NOMO-1 treated with DMSO at 0.1 percent for 48 hours (cell line): ENCODE data around the gene ARHGEF9.
"Not testable (repeated sequence)": the region's sequence is repeated elsewhere in the genome, so short reads cannot be mapped to it uniquely, and the experiment has no call there.

Source experiments
- DNase-seq: peaks from one replicate; lab custom pipeline; 2025; ENCODE audit not compliant: unreplicated experiment; lab: John Stamatoyannopoulos, UW

The ARHGEF9 gene

DNA sequence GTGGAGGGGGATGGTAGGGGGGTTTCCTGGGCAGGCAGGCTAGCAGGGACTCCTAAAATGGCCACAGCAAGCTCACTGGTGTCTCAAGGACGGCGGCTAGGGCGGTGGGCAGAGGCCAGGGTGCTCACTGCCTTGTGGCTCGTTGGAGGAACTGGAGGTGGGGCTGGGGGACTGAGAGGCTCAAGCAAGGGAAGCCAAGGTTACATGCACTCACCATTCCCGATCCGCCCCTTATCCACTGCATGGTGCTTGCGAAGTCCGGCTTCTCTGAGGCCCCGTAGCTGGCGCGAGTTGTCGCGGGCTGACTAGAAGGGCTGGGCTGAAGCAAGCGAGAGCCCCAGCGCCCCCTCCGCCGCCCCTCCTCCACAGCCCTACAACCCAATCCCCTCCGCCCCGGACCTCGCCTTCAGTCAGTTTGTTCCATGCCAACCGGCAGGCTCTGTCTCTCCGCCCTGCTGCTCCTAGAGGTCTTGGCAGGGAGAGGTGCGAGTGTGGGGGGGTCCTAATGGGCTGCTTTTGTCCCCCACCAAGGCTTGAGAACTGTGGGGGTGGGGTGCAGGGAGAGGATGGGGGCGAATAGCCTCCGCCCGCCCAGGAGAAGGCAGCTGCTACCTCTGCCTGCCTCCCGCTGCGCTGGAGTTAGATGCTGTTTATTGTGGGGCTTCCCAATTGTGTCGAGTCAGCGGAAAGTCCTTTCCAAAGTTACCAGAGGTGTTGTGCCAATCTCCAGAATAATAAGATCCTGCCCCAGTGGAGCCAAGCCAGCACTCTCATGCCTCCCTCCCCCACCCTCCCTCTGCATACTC lies at the start of gene ARHGEF9:
ARHGEF9 (minus strand) TSS at position 313 of the 806 bp plus-strand sequence; CDS start at position 244, 69 bp downstream.
- DNase-seq, result no peak

DNA sequence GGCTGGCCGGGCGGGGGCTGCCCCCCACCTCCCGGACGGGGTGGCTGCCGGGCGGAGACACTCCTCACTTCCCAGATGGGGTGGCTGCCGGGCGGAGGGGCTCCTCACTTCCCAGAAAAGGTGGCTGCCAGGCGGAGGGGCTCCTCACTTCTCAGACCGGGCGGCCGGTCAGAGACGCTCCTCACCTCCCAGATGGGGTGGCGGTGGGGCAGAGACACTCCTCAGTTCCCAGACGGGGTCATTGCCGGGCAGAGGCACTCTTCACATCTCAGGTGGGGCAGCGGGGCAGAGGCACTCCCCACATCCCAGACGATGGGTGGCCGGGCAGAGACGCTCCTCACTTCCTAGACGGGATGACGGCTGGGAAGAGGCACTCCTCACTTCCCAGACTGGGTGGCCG lies 40.4 kb upstream of the ARHGEF9 start:
- not testable (repeated sequence) for DNase-seq

DNA sequence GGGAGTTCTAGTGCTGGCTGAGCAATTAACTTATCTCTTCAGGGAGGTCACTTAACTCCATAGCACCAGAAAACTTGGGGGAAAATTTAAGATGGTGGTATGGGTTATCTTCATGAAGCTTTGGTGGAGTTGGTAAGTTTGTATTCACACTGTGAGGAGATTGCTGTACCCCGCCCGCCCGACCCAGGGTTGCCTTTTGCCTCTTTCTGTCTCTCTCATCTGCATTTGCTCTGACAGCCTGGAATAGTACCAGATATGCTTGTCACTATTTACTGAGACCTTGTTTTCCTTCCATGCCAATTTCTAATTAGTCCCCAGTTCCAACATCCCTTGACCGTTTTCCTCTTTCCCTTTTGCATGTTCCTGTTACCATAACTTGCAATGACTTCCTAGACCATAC lies 33.1 kb upstream of the ARHGEF9 start:
- DNase-seq, result no peak

DNA sequence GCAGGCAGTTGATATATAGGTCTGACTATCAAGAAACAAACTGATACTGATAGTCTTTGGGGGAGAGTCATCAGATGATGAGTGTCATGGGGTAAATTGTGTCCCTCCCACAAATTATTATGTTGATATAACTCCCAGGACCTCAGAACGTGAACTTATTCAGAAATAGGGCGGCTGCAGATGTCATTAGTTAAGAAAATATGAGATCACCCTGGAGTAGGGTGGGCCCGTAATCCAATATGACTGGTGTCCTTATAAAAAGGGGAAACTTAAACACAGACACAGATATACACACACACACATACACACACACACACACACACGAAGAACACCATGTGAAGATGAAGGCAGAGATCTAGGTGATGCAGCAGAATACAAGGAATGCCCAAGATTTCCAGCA lies 32.7 kb upstream of the ARHGEF9 start:
- DNase-seq, result no peak

DNA sequence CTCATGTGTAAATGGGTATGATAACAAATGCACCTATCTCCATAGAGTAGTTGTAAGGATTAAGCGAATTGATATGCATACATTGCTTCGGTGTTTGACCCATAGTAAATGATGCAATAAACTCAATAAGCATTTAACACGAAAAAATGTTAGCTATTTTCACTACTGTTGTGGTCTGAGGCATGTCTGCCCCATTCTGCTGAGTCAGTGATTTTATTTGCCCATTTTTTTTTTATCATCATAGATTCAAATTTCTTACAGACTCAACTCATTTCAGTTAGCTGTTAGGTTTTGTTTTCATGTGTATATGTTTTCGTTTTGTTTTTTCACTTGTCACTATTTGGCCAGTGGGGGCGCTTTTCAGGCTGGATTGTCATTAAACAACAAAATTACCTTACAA lies 27.8 kb upstream of the ARHGEF9 start:
- no peak for DNase-seq

DNA sequence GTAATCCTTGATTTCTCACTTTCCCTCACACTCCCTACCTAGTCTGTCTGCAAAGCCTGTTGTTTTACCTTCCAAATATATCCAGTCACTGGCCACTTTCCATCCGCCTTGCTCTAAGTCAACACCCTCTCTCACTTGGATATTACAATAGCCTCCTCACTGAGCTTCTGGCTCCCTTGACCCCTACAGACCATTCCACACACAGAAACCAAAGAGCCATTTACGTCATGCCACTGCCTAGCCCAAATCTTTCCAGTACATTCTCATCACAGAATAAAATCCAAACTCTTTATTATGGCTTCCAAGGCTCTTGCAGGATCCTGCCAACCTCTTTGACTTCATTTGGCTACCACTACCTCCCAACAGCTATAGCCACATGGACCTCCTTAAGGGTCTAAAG lies 25.7 kb upstream of the ARHGEF9 start:
- no peak for DNase-seq

DNA sequence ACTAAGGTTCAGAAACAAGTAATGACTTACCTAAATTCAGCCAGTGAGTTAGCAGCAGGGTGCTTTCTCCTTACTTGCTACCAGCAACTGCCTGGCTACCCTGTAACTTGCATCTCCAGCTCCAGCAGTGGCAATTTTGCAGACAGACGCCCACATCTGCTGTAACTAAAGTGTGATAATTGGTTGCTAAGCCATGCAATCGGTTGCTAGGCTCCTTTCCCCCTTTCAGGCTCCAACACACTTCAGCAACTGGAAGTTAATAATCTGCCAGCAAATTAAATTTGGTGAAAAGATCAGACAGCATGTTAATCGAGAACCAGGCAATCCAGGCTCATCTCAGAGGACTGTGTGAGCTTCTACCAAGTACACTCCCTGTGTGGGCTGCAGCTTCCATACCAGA lies 24.2 kb upstream of the ARHGEF9 start:
- no peak for DNase-seq

DNA sequence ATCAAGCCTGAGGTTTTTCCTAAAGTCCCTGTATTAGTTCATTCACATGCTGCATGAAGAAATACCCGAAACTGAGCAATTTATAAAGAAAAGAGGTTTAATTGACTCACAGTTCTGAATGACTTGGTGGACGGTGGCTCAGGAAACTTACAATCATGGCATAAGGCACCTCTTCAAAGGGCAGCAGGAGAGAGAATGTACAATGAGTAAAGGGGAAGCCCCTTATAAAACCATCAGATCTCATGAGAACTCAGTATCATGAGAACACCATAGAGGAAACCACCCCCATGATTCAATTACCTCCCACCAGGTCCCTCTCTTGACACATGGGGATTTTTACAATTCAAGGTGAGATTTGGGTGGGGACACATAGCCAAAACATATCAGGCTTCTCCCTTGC lies 10.4 kb upstream of the ARHGEF9 start:
- not testable (repeated sequence) for DNase-seq

DNA sequence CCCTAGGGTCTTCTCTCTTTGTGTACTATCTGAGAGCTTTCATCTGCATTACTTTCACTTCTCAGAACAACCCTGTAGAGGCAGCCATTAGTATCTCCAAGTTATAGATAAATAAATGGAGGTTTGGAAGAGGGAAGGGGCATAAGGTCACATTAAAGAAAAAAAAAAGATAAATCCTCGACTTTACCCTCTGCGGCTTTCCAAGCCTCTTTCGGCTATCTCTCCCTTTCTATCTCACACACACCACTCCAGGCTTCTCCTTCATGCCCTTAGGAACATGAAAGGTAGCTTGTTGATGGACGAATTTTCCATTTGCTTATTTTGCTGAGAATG lies 660 bp upstream of the ARHGEF9 start:
- no peak for DNase-seq

DNA sequence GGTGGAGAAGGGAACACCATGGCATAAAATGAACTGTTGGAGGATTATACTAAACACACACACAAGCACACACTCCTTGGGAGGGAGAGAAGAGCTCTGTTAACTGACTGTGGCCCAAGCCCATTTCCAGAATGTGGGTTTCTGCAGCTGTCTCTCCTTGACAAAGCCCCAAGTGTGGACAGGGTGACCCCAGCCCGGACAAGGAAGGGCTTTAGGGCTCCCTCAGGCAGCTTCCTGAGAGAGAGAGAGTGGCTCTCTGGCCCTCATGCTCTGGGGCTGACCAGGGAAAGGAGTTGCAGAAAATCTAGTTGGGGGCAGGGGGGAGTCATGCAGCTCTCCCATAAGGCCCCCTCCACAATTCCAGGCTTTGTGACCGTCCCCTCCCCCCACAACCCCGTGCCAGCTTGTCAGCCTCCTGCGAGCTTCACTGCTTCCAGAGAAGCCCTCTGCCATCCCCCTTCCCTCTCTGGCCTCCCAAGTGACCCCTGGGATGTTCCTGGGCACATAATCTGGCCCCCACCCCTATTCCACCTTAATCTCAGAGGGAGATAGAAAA lies 590 bp downstream of the ARHGEF9 start:
- no peak for DNase-seq

DNA sequence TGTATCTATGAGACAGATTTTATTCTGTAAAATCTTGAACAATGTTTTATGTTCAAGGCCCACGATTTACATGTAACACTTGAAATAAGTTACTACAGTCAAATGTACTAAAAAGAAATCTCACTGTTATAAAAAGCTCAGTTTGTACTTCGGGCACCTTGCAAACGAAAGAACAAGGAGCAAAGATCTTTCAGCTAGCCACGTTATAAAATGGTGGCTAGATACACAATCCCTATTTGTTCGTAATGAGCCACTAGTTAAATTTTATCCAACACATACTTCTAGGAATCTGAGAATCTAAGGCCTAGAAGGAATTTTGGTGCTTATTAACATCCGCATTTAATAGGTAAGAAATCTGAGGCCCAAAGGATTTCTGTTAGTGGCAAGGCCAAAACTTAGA lies 2.5 kb downstream of the ARHGEF9 start:
- DNase-seq, result no peak

DNA sequence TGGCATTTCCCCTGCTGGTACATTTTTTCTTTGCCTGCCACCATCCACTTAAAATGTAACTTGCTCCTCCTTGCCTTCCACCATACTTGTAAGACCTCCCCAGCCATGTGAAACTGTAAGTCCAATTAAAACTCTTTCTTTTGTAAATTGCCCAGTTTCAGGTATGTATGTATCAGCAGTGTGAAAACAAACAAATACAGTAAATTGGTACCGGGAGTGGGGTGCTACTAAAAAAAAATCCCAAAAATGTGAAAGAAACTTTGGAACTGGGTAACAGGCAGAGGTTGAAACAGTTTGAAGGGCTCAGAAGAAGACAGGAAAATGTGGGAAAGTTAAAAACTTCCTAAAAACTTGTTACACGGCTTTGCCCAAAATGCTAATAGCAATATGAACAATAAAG lies 16.3 kb downstream of the ARHGEF9 start:
- DNase-seq, result no peak

DNA sequence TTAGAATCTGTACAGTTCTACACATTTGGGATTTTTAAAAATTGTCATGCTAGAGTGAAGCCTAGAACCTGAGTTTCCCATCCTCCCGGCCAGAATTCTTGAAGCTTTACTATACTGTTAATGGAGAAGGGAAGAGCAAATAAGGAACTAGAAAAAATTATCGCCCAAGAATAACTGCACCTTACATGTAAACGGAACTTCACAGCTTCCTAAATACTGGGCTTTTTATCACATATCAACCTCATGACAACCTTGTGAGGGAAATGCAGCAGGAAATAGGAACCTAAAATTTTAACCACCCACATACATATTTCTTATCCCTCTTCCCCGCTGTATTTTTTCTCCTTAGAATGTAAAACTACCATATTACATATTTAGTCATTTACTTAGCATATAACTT lies 19.3 kb downstream of the ARHGEF9 start:
- DNase-seq, result peak; percentile 35

DNA sequence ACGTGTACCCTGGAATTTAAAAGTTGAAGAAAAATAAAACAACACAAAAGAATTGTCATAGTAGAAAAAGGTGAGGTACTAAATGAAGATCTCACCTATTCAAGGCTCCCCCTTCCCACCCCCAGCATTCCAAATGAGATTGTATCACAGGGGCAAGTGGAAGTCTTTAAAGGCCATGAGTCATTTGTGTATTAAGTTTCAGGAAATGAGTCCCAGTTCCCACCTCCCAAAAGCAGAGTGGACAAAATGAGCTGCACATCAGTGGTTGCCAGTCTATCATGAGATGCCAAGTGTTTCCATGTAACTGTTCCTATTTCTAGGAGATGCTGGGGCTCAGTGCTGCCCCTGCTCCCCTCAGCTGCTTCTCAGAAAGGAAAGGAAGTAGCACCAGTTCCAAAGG lies 20.1 kb downstream of the ARHGEF9 start:
- DNase-seq, result no peak

DNA sequence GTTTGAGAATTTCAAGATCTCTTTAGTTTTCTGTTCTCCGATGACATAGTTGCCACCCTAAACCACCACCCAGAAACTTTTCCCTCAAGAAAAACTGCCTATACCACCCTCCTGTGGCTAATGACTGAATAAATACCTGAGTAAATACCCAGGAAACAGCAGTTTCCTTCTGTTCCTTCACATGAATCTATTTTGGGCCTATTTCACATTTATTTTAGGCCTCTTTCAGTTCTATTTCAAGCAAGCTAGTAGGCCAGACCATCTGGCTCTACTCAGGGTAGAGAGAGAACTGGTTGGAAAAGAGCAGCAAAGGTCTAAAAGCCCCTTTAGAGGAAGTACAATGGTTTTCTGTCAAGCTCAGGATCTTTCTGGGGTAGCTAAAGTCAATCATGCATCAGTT lies 23.4 kb downstream of the ARHGEF9 start:
- DNase-seq, result peak; percentile 8

DNA sequence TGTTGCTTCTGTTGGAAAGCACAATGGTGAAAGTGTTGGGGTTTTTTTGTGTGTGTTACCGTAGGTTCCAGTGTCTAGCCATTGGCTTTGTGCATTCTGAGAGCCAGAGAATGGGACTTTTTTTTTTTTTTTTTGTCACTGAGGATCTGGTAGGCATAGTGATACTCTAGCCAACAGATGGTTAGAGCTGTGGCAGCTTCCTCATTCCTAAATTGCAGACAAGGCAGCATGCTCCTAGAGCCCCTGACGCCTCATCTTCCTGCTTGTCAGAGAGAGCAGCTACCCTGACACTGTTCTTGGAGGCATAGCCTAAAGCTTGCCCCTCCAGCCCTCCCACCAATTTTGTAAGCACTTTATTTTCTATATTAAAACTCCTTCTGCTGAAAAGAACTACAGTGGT lies 27.0 kb downstream of the ARHGEF9 start:
- peak; percentile 14 for DNase-seq

DNA sequence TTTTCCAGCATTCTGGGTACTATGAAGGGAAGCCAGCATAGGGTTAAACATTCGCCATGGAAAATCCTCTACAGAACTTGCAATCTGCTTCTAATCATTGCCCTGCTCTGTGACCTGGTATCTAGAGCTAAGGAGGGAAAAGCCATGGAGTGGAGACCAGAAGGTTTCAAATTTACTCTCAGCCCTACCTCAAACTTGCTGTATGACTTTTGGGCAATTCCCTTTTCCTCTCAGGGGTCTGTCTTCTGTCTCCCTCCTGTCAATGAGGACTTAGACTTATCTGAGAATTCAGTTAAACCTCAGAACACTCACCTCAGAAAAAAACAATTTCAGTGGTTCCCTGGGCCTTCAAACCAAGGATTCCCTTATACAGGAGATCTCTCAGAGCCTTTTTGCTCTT lies 29.1 kb downstream of the ARHGEF9 start:
- no peak for DNase-seq

DNA sequence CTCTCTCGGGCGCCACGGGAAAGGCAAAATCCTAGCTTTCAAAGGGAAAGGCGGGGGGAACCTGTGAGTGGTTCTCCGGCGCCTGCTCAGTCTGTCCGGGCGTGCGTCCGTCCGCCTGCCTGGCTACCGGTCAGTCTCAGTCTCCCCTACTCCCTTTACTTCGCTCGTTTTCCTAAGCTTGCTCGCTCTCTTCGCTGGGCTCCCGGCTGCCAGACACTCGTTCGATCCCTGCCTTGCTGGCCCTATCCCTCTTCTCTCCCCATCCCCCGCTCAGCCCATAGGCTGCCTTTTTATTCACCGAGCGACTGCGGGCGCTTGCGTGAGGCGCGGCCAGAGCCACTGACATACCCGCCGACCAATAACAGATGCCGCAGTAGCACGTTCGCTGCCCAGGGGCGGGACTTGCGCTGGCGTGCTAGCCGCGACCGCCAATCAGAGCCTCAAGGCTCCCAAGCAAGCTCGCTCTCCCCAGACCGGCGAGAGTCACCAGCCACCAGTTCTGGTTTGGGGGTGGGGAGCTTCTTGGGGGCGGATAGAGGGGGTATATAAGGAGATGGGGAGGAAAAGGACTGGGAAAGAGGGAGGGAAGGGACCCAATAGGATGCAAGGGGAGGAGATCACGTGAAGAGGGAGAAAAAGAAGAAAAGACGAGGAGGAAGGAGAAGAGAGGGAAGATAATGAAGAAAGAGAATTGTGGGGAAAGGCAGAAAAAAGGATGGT lies 30.0 kb downstream of the ARHGEF9 start:
- DNase-seq, result peak; percentile 85

DNA sequence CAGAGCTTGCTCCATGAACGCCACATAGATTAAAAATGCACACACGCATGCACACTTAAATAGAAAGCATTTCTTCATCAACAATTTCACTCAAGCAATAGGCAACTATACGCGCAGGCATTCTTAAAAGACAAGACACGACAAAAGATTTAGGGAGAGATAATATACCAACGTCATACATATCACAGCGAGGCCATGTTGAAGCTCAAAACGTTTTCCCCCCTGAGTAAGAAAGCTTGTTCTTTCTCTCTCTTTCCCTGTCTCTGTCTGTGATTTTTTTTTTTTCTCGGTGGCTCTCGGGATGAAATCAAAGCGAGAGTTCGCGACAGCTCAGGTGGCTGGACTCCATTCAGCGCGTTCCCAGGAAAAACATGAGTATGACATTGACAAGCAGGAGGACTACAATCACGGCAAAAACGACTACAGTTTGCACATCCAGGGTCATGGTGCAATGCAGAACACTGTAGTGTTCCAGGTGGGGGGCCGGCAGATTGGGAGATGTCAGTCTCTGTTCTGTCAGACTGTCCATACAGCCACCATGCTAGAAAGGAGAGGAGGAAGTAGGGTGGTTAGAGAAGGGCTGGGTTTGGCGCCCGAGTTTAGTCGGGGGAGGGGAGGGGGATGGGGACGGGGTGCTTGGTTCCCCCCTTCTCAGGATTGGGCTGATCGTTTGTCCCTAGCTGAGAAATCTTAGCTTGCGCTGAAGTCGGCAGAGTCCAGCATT lies 30.7 kb downstream of the ARHGEF9 start:
- peak; percentile 41 for DNase-seq

DNA sequence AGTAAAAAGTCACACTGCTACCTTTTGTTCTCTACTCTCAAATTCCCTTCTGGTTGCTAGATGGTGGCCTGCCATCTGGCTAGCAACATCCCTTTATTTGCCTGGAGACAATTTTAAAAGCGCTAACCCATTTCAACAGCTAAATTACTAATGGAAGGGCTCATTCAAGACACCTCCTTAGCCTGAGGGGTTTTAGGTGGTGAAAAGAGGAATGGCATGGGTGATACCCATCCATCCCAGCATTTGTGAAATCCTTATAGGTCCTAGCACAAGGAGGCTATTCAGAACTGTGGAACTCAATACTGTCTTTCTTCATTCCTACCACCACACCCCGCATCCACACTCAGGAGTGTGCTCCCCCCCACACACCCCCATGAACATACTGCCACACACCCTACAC lies 33.5 kb downstream of the ARHGEF9 start:
- DNase-seq, result no peak

DNA sequence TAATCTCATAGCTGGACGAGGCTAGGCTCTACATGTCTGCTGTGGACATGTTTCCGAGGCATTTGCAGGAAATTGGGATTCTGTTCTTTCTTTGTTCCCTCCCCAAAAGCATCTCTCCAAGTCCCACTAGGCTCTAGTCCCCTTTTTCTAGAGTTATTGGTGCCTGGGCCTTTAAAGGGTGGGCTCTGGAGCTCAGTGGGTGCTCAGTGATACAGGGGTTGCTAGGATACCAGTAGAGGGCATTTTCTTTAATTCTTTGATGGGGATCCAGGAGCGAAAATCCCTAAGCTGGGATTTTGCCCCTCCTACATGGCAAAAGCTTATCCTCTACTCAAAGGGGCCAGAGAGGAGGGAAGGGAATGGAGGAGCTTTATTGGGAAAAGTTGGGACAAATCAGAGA lies 34.2 kb downstream of the ARHGEF9 start:
- DNase-seq, result no peak

DNA sequence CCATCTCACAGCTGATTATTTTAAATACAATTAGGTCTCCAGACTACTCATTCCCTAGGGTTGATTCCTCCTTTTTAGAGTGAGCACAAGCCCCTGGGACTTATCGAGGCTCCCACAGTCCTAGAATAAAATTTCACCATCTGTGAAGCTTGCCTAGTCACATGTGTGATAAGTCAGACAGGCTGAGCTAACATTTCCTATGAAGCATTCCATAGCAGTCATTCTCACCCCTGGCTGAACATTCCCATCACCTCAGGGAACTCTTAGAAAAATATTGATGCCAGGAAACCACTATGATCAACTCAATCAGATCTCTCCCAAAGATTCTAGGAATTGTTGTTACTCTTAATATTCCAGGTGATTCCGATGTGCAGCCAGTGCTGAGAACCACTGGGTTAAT lies 37.7 kb downstream of the ARHGEF9 start:
- DNase-seq, result no peak
